Tibial nerve (tissue), 4 donors: ENCODE results near the gene CNOT1.

Experiments
- EP300 ChIP-seq, 2 donors: sonication (generic); formaldehyde crosslinking; IDR thresholded peaks; one replicate each; pipeline ENCODE4 v1.6.1; 2017; ENCODE audit warnings: antibody characterized with exemption in 2 of 2, mild to moderate bottlenecking in 1 of 2
- TF ChIP-seq, protein P1 (sequence below), 5 experiments: fragments of 200-600 bp in 3 of 5; fragments of 450-650 bp in 2 of 5; sonication (generic) in 3 of 5; IDR thresholded peaks; one replicate each; pipeline ENCODE4 v1.5.1; 2016 to 2019; ENCODE audit warnings: antibody characterized with exemption in 5 of 5, mild to moderate bottlenecking in 3 of 5, moderate library complexity in 2 of 5

DNA sequence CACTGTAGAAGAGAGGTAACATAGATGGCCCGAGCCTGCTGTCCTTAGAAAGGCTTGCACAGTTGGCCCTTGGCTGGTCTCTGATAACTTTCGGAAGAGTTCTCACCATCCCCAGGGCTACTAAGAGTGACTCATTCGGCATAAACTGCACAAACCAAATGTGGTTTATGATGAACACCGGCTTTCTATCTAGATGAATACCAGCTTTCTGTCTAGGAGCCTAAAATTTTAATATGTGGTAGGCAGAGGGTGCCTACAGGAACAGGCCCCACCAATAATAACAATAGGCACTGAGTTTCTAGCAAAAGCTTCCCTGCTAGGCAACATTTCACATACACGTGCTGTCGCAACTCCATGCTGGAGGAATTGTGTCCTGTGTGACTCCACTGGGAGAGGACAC is 15.4 kb downstream of the CNOT1 start:
- TF ChIP-seq, protein P1, sequence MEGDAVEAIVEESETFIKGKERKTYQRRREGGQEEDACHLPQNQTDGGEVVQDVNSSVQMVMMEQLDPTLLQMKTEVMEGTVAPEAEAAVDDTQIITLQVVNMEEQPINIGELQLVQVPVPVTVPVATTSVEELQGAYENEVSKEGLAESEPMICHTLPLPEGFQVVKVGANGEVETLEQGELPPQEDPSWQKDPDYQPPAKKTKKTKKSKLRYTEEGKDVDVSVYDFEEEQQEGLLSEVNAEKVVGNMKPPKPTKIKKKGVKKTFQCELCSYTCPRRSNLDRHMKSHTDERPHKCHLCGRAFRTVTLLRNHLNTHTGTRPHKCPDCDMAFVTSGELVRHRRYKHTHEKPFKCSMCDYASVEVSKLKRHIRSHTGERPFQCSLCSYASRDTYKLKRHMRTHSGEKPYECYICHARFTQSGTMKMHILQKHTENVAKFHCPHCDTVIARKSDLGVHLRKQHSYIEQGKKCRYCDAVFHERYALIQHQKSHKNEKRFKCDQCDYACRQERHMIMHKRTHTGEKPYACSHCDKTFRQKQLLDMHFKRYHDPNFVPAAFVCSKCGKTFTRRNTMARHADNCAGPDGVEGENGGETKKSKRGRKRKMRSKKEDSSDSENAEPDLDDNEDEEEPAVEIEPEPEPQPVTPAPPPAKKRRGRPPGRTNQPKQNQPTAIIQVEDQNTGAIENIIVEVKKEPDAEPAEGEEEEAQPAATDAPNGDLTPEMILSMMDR (IDR thresholded peaks at IDR 0.05), result no peak
- TF ChIP-seq EP300 (IDR thresholded peaks at IDR 0.05), result no peak
